ENCODE data around the gene GDF7.
"Not testable (repeated sequence)": the region's sequence is repeated elsewhere in the genome, so short reads cannot be mapped to it uniquely, and the experiment has no call there.

DNA sequence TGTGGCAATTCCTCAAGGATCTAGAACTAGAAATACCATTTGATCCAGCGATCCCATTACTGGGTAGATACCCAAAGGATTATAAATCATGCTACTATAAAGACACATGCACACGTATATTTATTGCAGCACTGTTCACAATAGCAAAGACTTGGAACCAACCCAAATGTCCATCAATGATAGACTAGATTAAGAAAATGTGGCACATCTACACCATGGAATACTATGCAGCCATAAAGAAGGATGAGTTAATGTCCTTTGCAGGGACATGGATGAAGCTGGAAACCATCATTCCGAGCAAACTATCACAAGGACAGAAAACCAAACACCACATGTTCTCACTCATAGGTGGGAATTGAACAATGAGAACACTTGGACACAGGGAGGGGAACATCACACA lies 49.2 kb downstream of the GDF7 start:
- TF ChIP-seq, protein P1, sequence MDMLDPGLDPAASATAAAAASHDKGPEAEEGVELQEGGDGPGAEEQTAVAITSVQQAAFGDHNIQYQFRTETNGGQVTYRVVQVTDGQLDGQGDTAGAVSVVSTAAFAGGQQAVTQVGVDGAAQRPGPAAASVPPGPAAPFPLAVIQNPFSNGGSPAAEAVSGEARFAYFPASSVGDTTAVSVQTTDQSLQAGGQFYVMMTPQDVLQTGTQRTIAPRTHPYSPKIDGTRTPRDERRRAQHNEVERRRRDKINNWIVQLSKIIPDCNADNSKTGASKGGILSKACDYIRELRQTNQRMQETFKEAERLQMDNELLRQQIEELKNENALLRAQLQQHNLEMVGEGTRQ (IDR thresholded peaks at IDR 0.05; ENCODE audit: borderline replicate concordance, low read depth, low read length) = not testable (repeated sequence)
- TF ChIP-seq POLR2AphosphoS5 (IDR thresholded peaks at IDR 0.05; ENCODE audit: low read length); EZH2 (IDR thresholded peaks at IDR 0.05; ENCODE audit: borderline replicate concordance, control insufficient read depth, low read depth, low read length); HCFC1 (IDR thresholded peaks at IDR 0.05; ENCODE audit: low read length); BACH1 (IDR thresholded peaks at IDR 0.05; ENCODE audit: borderline replicate concordance); ZNF274 (IDR thresholded peaks at IDR 0.05; ENCODE audit: insufficient read depth, insufficient read length); SMC3 (IDR thresholded peaks at IDR 0.05; ENCODE audit: borderline replicate concordance, low read length); CEBPB (IDR thresholded peaks at IDR 0.05; ENCODE audit: borderline replicate concordance in 1 of 2, low read depth in 2 of 2, low read length in 2 of 2); FOXM1 (IDR thresholded peaks at IDR 0.05; ENCODE audit: low read depth, low read length); ZBED1 (IDR thresholded peaks at IDR 0.05; ENCODE audit: borderline replicate concordance); MTA2 (IDR thresholded peaks at IDR 0.05; ENCODE audit: low read depth); POLR2A (IDR thresholded peaks at IDR 0.05; ENCODE audit: low read depth, low read length); NR2C2 (IDR thresholded peaks at IDR 0.05; ENCODE audit: borderline replicate concordance, control insufficient read depth, insufficient read length, low read depth): not testable (repeated sequence)
- TF ChIP-seq, protein P2, sequence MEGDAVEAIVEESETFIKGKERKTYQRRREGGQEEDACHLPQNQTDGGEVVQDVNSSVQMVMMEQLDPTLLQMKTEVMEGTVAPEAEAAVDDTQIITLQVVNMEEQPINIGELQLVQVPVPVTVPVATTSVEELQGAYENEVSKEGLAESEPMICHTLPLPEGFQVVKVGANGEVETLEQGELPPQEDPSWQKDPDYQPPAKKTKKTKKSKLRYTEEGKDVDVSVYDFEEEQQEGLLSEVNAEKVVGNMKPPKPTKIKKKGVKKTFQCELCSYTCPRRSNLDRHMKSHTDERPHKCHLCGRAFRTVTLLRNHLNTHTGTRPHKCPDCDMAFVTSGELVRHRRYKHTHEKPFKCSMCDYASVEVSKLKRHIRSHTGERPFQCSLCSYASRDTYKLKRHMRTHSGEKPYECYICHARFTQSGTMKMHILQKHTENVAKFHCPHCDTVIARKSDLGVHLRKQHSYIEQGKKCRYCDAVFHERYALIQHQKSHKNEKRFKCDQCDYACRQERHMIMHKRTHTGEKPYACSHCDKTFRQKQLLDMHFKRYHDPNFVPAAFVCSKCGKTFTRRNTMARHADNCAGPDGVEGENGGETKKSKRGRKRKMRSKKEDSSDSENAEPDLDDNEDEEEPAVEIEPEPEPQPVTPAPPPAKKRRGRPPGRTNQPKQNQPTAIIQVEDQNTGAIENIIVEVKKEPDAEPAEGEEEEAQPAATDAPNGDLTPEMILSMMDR (IDR thresholded peaks at IDR 0.05 in 2 of 3, conservative IDR thresholded peaks at IDR 0.05 in 1 of 3; ENCODE audit: control insufficient read depth in 2 of 3, extremely low read depth in 1 of 3, insufficient read depth in 1 of 3, low read depth in 3 of 3, low read length in 3 of 3) = not testable (repeated sequence)
